H9 (cell line): Measurements from ENCODE around the gene CHKB. TPM values are rescaled to one million over a fixed set of nuclear protein-coding genes. Genes with fewer than 3 reads are reported as not detected.

Experiments used
- DNase-seq: peaks from one replicate; pipeline ENCODE4 v3.0.0-alpha.2; 2017
- H2AFZ ChIP-seq: one replicate; pipeline ENCODE4 v1.6.1; 2013; ENCODE audit warnings: mild to moderate bottlenecking, low read length, control low read depth, moderate library complexity
- H2AK5ac ChIP-seq: 2 replicates; pipeline ENCODE4 v1.6.1; 2013; ENCODE audit warnings: low read length, control low read depth, mixed read lengths; ENCODE audit not compliant: insufficient read length
- H2BK120ac ChIP-seq: one replicate; pipeline ENCODE4 v1.6.1; 2013; ENCODE audit warnings: low read depth, mild to moderate bottlenecking, low read length, control low read depth, inconsistent platforms; ENCODE audit not compliant: poor library complexity, severe bottlenecking
- H2BK12ac ChIP-seq: 2 replicates; pipeline ENCODE4 v1.6.1; 2013; ENCODE audit warnings: low read length, control low read depth, mixed read lengths, low read depth; ENCODE audit not compliant: insufficient read length
- H2BK15ac ChIP-seq: 2 replicates; pipeline ENCODE4 v1.6.1; 2013; ENCODE audit warnings: low read depth, low read length, control low read depth
- H2BK20ac ChIP-seq: one replicate; pipeline ENCODE4 v1.6.1; 2013; ENCODE audit warnings: low read depth, mild to moderate bottlenecking, low read length, control low read depth, inconsistent platforms; ENCODE audit not compliant: poor library complexity, severe bottlenecking
- H2BK5ac ChIP-seq: 2 replicates; pipeline ENCODE4 v1.6.1; 2013; ENCODE audit warnings: low read length, control low read depth, mixed read lengths; ENCODE audit not compliant: insufficient read length
- H3K14ac ChIP-seq: 2 replicates; pipeline ENCODE4 v1.6.1; 2013; ENCODE audit warnings: low read length, control low read depth; ENCODE audit not compliant: insufficient read depth
- H3K18ac ChIP-seq: 2 replicates; pipeline ENCODE4 v1.6.1; 2013; ENCODE audit warnings: low read depth, mild to moderate bottlenecking, mixed read lengths, low read length, control low read depth; ENCODE audit not compliant: insufficient read length
- H3K23ac ChIP-seq: 2 replicates; pipeline ENCODE4 v1.6.1; 2013; ENCODE audit warnings: low read length, control low read depth, mixed read lengths, low read depth; ENCODE audit not compliant: insufficient read length
- H3K23me2 ChIP-seq: 2 replicates; pipeline ENCODE4 v1.6.1; 2013; ENCODE audit warnings: low read depth, mild to moderate bottlenecking, mixed read lengths, low read length, control low read depth; ENCODE audit not compliant: insufficient read length, poor library complexity, severe bottlenecking
- H3K27ac ChIP-seq: 2 replicates; pipeline ENCODE4 v1.5.1; 2013; ENCODE audit warnings: low read length, control low read depth, mixed read lengths, low read depth; ENCODE audit not compliant: insufficient read length
- H3K27me3 ChIP-seq: 2 replicates; pipeline ENCODE4 v1.6.1; 2013; ENCODE audit warnings: low read length, control low read depth, inconsistent platforms; ENCODE audit not compliant: insufficient read depth
- H3K4ac ChIP-seq: 2 replicates; pipeline ENCODE4 v1.6.1; 2013; ENCODE audit warnings: low read depth, mild to moderate bottlenecking, control low read depth, inconsistent platforms, low read length, moderate library complexity
- H3K4me1 ChIP-seq: 2 replicates; pipeline ENCODE4 v1.6.1; 2013; ENCODE audit warnings: low read length, control low read depth, inconsistent platforms; ENCODE audit not compliant: insufficient read depth
- H3K4me2 ChIP-seq: 2 replicates; pipeline ENCODE4 v1.6.1; 2013; ENCODE audit warnings: low read length, control low read depth, mixed read lengths; ENCODE audit not compliant: insufficient read length, insufficient read depth
- H3K56ac ChIP-seq: 2 replicates; pipeline ENCODE4 v1.6.1; 2013; ENCODE audit warnings: low read depth, mild to moderate bottlenecking, mixed read lengths, low read length, control low read depth; ENCODE audit not compliant: insufficient read length
- H3K79me1 ChIP-seq: 2 replicates; pipeline ENCODE4 v1.6.1; 2013; ENCODE audit warnings: low read depth, mild to moderate bottlenecking, moderate library complexity, low read length, control low read depth, inconsistent platforms; ENCODE audit not compliant: insufficient read depth, poor library complexity, severe bottlenecking
- H3K79me2 ChIP-seq: 2 replicates; pipeline ENCODE4 v1.6.1; 2013; ENCODE audit warnings: low read length, control low read depth, inconsistent platforms; ENCODE audit not compliant: insufficient read depth
- H3K9ac ChIP-seq: 2 replicates; pipeline ENCODE4 v1.6.1; 2013; ENCODE audit warnings: low read length, control low read depth, mixed read lengths; ENCODE audit not compliant: insufficient read length; ENCODE audit errors: extremely low read depth
- H3K9me3 ChIP-seq: one replicate; pipeline ENCODE4 v1.6.1; 2013; ENCODE audit warnings: low read depth, low read length, inconsistent platforms; ENCODE audit not compliant: control insufficient read depth
- H3T11ph ChIP-seq: one replicate; pipeline ENCODE4 v1.6.1; 2013; ENCODE audit warnings: mild to moderate bottlenecking, low read length, control low read depth, inconsistent platforms
- H4K20me1 ChIP-seq: one replicate; pipeline ENCODE4 v1.6.1; 2013; ENCODE audit not compliant: control insufficient read depth, insufficient read length, insufficient read depth
- H4K5ac ChIP-seq: 2 replicates; pipeline ENCODE4 v1.6.1; 2013; ENCODE audit warnings: low read depth, mild to moderate bottlenecking, mixed read lengths, low read length, control low read depth; ENCODE audit not compliant: insufficient read length
- H4K8ac ChIP-seq: replicated peaks from 2 replicates; pipeline ENCODE4 v1.6.1; 2013; ENCODE audit warnings: low read length, control low read depth, mixed read lengths, low read depth; ENCODE audit not compliant: insufficient read length
- H4K91ac ChIP-seq: 2 replicates; pipeline ENCODE4 v1.6.1; 2013; ENCODE audit warnings: low read depth, mild to moderate bottlenecking, moderate library complexity, mixed read lengths, low read length, control low read depth; ENCODE audit not compliant: insufficient read length
- H3K27ac Mint-ChIP-seq, 3 experiments: 2 replicates in 2 of 3; 3 replicates in 1 of 3; pipeline ENCODE4 v1.8.0; 2020 to 2021; ENCODE audit warnings: mixed read lengths in 3 of 3, mild to moderate bottlenecking in 1 of 3, moderate library complexity in 1 of 3
- H3K27me3 Mint-ChIP-seq: 2 replicates; pipeline ENCODE4 v1.8.0; 2021; ENCODE audit warnings: low read depth, mild to moderate bottlenecking, moderate library complexity, mixed read lengths
- H3K36me3 Mint-ChIP-seq, 3 experiments: 2 replicates in 2 of 3; 3 replicates in 1 of 3; pipeline ENCODE4 v1.8.0; 2020 to 2021; ENCODE audit warnings: low read depth in 3 of 3, mixed read lengths in 3 of 3; ENCODE audit not compliant: insufficient read depth in 1 of 3
- H3K4me1 Mint-ChIP-seq, 2 experiments: 2 replicates each; pipeline ENCODE4 v1.8.0; 2020; ENCODE audit warnings: mixed read lengths in 2 of 2
- H3K4me3 Mint-ChIP-seq, 2 experiments: 2 replicates in 1 of 2; 3 replicates in 1 of 2; pipeline ENCODE4 v1.8.0; 2020 to 2021; ENCODE audit warnings: mild to moderate bottlenecking in 2 of 2, mixed read lengths in 2 of 2, moderate library complexity in 1 of 2
- H3K9me3 Mint-ChIP-seq, 2 experiments: 2 replicates in 1 of 2; 3 replicates in 1 of 2; pipeline ENCODE4 v1.8.0; 2020; ENCODE audit warnings: mild to moderate bottlenecking in 2 of 2, mixed read lengths in 2 of 2, moderate library complexity in 1 of 2
- WGBS: extraction: QIAGEN DNeasy Blood & Tissue Kit; methylation state at CpG from one replicate; pipeline ENCODE4 v1.1.7; 2013; ENCODE audit warnings: missing lambda C conversion rate, low lambda C conversion rate, mixed read lengths; ENCODE audit not compliant: insufficient read length; ENCODE audit errors: extremely low coverage; 5-methylcytosine and 5-hydroxymethylcytosine counted together
- total RNA-seq: library from RNA; stranded (reverse); gene quantifications from 2 replicates; pipeline ENCODE4 v1.2.1, GENCODE V29; 2021
- TF ChIP-seq, protein P1 (sequence below): fragments of 200-600 bp; sonication (generic); conservative IDR thresholded peaks from 3 replicates; pipeline ENCODE4 v1.8.0; 2021; ENCODE audit warnings: antibody characterized with exemption, mild to moderate bottlenecking

CHKB gene
- total RNA-seq, 1 experiment from 2014 or later = 64.9 TPM

DNA sequence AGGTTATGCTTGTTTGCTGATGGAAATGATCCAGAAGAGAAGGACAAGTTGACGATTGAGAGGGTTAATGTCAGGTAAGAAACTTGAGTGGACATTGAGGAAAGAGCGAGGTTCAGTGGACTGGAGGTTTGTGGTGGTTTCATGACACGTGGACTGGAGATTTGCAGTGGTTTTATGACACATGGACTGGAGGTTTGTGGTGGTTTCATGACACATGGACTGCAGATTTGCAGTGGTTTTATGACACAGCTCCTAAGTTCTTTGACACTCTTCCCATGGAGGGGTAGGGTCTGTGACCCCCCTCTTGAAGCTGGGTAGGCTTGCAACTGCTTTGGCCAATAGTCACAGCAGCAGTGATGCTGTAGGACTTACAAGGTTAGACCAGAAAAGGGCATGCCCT, 12.5 kb upstream of the CHKB start:
- Histone ChIP-seq H3K56ac (no peak overlapping the region), H3K9me3 (no peaks in the 10 kb centered on the region), H3K9ac (no peak overlapping the region), H3K27me3 (peaks cover 4% of the 10 kb centered on the region; the same call in 1 of the 2 replicates), H4K5ac (no peak overlapping the region), H3K4ac (no peak overlapping the region), H2BK5ac (no peak overlapping the region), H3K79me1 (no peaks in the 10 kb centered on the region), H4K8ac (no peak overlapping the region), H3K79me2 (no peaks in the 10 kb centered on the region), H4K20me1 (no peaks in the 10 kb centered on the region), H3T11ph (no peak overlapping the region), H4K91ac (no peak overlapping the region), H2AFZ (no peak overlapping the region), H3K14ac (no peak overlapping the region), H3K27ac (no peak overlapping the region), H2BK20ac (no peak overlapping the region), H3K18ac (no peak overlapping the region), H2BK12ac (no peak overlapping the region), H3K4me2 (no peak overlapping the region), H3K23ac (no peak overlapping the region), H3K4me1 (no peaks in the 10 kb centered on the region; the same call in 1 of the 2 replicates), H2BK15ac (no peak overlapping the region), H2BK120ac (no peak overlapping the region), H2AK5ac (no peak overlapping the region), H3K23me2 (peaks cover 3% of the 10 kb centered on the region)
- TF ChIP-seq, protein P1, sequence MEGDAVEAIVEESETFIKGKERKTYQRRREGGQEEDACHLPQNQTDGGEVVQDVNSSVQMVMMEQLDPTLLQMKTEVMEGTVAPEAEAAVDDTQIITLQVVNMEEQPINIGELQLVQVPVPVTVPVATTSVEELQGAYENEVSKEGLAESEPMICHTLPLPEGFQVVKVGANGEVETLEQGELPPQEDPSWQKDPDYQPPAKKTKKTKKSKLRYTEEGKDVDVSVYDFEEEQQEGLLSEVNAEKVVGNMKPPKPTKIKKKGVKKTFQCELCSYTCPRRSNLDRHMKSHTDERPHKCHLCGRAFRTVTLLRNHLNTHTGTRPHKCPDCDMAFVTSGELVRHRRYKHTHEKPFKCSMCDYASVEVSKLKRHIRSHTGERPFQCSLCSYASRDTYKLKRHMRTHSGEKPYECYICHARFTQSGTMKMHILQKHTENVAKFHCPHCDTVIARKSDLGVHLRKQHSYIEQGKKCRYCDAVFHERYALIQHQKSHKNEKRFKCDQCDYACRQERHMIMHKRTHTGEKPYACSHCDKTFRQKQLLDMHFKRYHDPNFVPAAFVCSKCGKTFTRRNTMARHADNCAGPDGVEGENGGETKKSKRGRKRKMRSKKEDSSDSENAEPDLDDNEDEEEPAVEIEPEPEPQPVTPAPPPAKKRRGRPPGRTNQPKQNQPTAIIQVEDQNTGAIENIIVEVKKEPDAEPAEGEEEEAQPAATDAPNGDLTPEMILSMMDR = no peak
- H3K4me3 Mint-ChIP-seq = no peak overlapping the region
- peaks cover 4% of the 10 kb centered on the region in 2 experiments for H3K4me1 Mint-ChIP-seq
- peaks cover 46% of the 10 kb centered on the region for H3K27me3 Mint-ChIP-seq
- no peaks in the 10 kb centered on the region; a peak in 1 of 5 replicates for H3K9me3 Mint-ChIP-seq
- H3K36me3 Mint-ChIP-seq = no peaks in the 10 kb centered on the region
- no peak overlapping the region for H3K27ac Mint-ChIP-seq
- no CpG with 5 or more reads among the region's 3 CpGs for WGBS
- DNase-seq = no peak
